HG02852 (cell line): ENCODE results near the gene CISH.

Source experiments
- ATAC-seq: cut with Tn5 transposase; IDR thresholded peaks from one replicate; pipeline ENCODE4 v1.9.1; 2021; ENCODE audit warnings: mild to moderate bottlenecking, moderate library complexity; ENCODE audit not compliant: unreplicated experiment

The CISH gene

GRCh38 chr3:50600141-50600753 is 11.3 kb downstream of the CISH start:
- no peak for ATAC-seq

DNA sequence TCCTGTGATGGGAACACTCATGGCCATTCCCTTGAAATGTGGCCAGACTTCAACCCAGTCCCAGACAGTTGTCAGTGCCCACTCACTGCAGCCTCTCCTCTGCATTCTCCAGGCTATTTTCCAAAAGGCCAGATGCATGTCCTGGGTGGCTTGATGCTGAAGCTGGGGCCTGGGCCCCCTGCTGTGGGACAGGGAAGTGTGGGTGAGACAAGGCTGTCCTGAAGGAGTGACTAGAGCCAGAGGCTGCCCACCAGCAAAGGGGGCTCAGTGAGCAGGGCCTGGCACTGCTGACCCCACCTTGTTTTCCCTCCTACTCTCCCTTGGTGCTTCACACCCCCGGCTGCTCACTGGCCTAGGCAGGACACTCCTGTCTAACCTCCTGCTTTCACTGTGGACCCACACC is 11.9 kb downstream of the CISH start:
- ATAC-seq, result no peak

GRCh38 chr3:50599115-50599715 is 12.4 kb downstream of the CISH start:
- no peak for ATAC-seq

DNA sequence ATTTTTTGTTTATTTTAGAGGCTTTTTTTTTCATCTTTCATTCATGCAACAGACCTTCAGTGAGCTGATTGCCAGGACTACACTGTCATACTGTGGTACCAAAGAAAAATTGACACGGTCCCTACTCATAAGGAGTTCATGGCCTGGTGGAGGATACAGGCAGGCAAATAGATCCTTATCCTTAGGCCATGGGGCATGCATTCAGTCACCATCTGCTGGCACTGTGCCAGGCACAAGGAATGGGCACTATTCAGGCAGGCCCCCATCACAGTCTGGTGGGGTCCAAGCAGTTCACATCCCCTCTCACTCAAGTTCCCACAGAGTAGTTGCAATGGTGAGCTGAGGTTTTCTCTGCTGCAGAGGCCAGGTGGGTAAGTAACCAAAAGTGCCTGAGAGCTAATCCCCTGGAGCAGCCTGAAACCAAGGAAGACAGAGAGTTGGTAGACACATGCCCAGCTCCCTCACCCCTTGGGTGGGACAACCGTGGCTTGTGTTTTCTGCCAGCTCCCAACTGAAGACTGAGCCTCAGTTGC is 17.3 kb downstream of the CISH start:
- no peak for ATAC-seq

DNA sequence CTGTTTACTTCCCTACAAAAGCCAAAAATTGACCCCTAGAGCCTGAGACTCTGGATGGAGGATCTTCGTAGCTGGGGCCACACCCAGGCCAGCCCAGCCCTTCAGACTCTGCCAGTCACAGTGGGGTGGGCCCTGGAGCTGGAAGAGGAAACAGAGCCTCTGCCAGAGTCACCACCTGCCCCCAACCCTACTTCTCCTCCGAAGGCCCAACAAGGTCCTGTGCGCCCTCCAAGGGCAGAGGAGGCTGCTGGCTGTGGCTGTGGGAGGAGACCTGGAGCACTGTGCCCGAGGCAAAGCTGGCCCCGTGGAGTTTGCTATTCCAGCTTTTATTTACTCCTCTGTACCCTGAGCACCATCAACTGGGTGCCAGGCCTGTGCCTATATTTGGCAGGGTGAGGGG is 19.0 kb downstream of the CISH start:
- no peak for ATAC-seq

GRCh38 chr3:50591196-50591741 is 20.3 kb downstream of the CISH start:
- peak; percentile 10 for ATAC-seq

GRCh38 chr3:50588759-50589433 is 22.7 kb downstream of the CISH start:
- ATAC-seq, result no peak

DNA sequence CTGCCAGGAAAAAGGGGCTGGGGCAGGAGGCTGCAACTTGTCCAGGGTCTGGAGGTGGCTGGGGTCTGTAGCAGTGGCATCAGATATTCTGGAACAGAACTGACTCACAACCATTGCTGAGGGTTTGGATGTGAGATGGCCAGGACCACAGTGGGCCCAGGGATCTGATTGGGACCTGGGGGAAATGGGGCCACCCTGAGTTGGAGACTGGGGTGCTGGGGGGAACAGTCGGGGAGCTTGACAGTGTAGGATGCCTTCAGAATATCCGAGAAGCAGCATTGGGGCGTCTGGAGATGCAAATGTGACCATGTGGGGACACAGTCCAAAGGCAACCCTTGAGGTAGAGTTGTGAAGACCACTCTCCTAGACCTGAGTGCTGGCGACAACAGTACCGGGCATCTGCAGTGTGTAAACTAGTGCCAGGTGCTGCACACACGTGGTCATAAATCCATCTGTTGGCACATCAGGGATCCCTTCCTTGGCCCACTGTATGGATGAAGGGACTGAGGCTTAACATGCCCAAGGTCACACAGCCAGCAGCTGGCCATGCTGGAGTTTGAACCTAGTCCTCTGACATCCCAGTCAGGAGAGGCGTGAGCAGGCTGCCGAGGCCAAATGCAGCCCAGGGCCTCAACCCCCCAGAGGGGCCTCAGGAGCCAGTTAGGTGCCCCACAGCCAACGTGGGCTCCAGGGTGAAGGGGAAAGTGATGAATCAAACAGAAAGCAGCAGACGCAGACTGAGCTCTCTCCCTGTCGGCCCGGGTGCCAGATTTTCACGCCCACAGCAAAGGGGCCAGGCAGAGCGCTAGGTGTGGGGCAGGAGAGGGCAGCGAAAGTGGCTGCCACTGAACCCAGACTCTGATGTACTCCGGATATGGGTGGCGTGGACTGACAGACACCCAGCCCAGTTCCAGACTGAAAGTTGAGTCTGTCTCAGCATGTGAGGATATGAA is 23.5 kb downstream of the CISH start:
- no peak for ATAC-seq

DNA sequence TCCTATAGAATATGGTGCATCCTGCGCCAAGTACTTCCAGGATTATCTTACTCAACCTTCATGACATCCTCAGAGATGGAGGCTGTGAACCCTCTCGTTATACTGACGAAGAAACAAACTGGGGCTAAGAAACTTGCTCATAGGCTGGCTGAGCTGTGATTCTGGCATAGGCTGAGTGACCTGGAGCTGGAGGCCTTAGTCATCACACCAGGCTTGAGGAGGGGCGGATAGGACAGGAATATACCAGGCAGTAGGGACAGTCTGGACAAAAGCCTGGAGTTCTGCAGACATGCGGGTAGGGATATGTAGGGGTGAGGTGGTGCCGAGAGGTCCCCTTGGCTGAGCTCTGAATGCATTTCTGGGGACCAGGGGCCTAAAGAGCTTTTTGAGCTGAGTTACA is 24.2 kb downstream of the CISH start:
- ATAC-seq, result no peak

- ATAC-seq, result no peak
Observed at GRCh38 chr3:50586763-50587070, 24.9 kb downstream of the CISH start.

- ATAC-seq, result no peak
Observed at GRCh38 chr3:50585919-50586762, 25.4 kb downstream of the CISH start.

DNA sequence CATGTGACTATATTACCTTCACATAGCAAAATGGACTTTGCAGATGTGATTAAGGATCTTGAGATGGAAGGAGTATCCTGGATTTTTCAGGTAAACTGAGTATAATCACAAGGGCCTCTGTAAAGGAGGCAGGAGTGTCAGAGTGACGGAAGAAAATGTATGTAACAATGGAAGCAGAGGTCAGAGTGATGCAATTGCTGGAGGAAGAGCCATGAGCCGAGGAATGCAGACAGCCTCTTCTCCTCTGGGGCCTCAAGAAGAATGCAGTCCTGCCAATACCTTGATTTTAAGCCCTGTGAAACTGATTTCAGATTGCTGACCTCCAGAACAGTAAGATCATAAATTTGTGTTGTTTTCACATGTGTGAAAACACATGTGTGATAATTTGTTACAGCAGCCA is 27.2 kb downstream of the CISH start:
- ATAC-seq, result no peak

- no peak for ATAC-seq
Observed at GRCh38 chr3:50583897-50584296, 27.7 kb downstream of the CISH start.

- no peak for ATAC-seq
Observed at GRCh38 chr3:50582083-50582482, 29.5 kb downstream of the CISH start.

DNA sequence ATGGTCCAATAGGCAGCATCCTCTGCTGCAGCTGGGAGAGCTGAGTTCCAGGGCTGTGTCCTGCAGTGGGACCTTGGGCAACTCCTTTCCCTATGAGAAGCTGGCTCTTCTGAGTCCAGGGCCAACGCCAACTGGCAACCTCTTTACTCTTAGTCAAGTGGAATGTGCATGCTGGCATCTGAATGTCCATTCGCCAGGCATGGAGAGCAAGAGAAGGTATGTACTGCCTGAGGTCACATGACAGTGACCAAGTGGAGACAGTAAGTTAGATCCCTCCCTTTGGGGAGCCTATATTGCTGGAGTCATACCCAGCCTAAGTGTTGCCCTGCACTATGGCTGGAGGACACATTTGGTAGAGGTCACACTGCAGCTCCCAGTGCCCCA is 30.1 kb downstream of the CISH start:
- no peak for ATAC-seq

- no peak for ATAC-seq
Observed at GRCh38 chr3:50580683-50581458, 30.7 kb downstream of the CISH start.

DNA sequence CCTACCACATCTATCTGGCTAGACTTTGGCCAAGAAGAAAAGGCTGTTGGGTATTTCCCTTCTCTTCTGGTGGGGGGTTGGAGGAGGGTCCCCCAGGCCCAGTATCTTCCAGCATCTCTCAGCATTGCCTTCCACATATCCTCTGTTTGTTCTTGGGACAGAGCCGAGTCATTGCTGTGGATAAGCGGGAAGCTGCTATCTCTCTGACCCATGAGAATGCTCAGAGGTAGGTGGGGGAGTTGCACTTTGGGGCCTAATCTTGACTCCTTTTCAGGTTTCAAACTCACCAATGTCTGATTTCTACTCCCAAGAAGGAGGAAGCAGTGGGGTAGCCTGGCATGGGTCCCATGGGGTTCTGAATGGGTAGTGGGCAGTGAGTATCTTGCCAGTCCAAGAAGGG is 34.2 kb downstream of the CISH start:
- ATAC-seq, result no peak

- no peak for ATAC-seq
Observed at GRCh38 chr3:50575372-50575771, 36.2 kb downstream of the CISH start.

GRCh38 chr3:50574444-50574831 is 37.1 kb downstream of the CISH start:
- ATAC-seq, result no peak
